Right ventricle myocardium inferior (tissue), 1 donor: Measurements from ENCODE around the gene LPAR6. TPM values are rescaled to one million over a fixed set of nuclear protein-coding genes. Genes with fewer than 3 reads are reported as not detected.
"Not testable (repeated sequence)": the region's sequence is repeated elsewhere in the genome, so short reads cannot be mapped to it uniquely, and the experiment has no call there.

Source experiments
- ATAC-seq: fragments of 200-7000 bp; cut with Tn5 transposase; one replicate; pipeline ENCODE4 v1.9.1; 2020; ENCODE audit warnings: mild to moderate bottlenecking, moderate library complexity
- DNase-seq: peaks from one replicate; pipeline ENCODE4 v3.0.0; 2021; ENCODE audit errors: missing footprints
- intact Hi-C: fragments of 100-400 bp; cut with DNase I; formaldehyde crosslinking; loops from one replicate; pipeline ENCODE4 v1.11.0; 2022
- long read RNA-seq: library from polyadenylated mRNA; unstranded; transcript quantifications from one replicate; pipeline ENCODE4 v2.0.0, GENCODE V29; 2021
- total RNA-seq: library from RNA; stranded (reverse); fragmentation: NEBNext Ultra II Directional; extraction: Animal tissue kit (Norgen Biotek cat#: 25700); gene quantifications from one replicate; pipeline ENCODE4 v1.2.1, GENCODE V29; 2021
- donor health status: DM: no; HTN: yes; CAD: no; lungs with severe emphysema.

Gene LPAR6
- total RNA-seq, result 14.8 TPM
- long read RNA-seq, partial matches to known transcripts, result 8 of 10 reads
- long read RNA-seq, other reads (novel, unspliced or antisense), result 0 of 10 reads

- intact Hi-C loops, result loop anchor here (5.0 kb wide), 1 partner anchor 119 kb away; the partner anchor contains the start of gene RCBTB2
- DNase-seq (no peak), ATAC-seq (peak; percentile 65)
Observed at GRCh38 chr13:48412881-48413351, at the start of gene LPAR6. Gene LPAR6, minus strand, starts transcription at chr13:48413113. Its CDS starts 690 bp downstream, at chr13:48412423.

- ATAC-seq (no peak), DNase-seq (no peak)
- intact Hi-C loops, result no loop called here
Observed at GRCh38 chr13:48457578-48458242, 44.8 kb upstream of the LPAR6 start.

GRCh38 chr13:48456546-48456945, 43.6 kb upstream of the LPAR6 start:
- DNase-seq (no peak), ATAC-seq (no peak)
- intact Hi-C loops, result no loop called here

GRCh38 chr13:48451196-48451595, 38.3 kb upstream of the LPAR6 start:
- ATAC-seq, intact Hi-C loops, DNase-seq: not testable (repeated sequence)

GRCh38 chr13:48449656-48450055, 36.7 kb upstream of the LPAR6 start:
- DNase-seq (no peak), ATAC-seq (no peak)
- intact Hi-C loops, result no loop called here

- intact Hi-C loops, result no loop called here
- no peak for ATAC-seq
Observed at GRCh38 chr13:48448959-48449614, 36.2 kb upstream of the LPAR6 start.

GRCh38 chr13:48448285-48448958, 35.5 kb upstream of the LPAR6 start:
- ATAC-seq, result no peak
- intact Hi-C loops, result no loop called here

More at GRCh38 chr13:48448959-48449614, 36.2 kb upstream of the LPAR6 start:
- DNase-seq, result no peak

GRCh38 chr13:48446464-48446863, 33.6 kb upstream of the LPAR6 start:
- intact Hi-C loops, result no loop called here
- DNase-seq (no peak), ATAC-seq (no peak)

More at GRCh38 chr13:48448285-48448958, 35.5 kb upstream of the LPAR6 start:
- no peak for DNase-seq

GRCh38 chr13:48443442-48444208, 30.7 kb upstream of the LPAR6 start:
- DNase-seq, result no peak
- intact Hi-C loops, result no loop called here
- ATAC-seq, result no peak

- intact Hi-C loops, result no loop called here
- peak; percentile 88 for ATAC-seq
- DNase-seq, result peak; percentile 80
Observed at GRCh38 chr13:48437371-48437770, 24.5 kb upstream of the LPAR6 start.

GRCh38 chr13:48436661-48437288, 23.9 kb upstream of the LPAR6 start:
- intact Hi-C loops, result no loop called here
- peak; percentile 5 for ATAC-seq
- DNase-seq, result no peak

- DNase-seq, result no peak
- intact Hi-C loops, result no loop called here
- ATAC-seq, result no peak
Observed at GRCh38 chr13:48434200-48434599, 21.3 kb upstream of the LPAR6 start.

GRCh38 chr13:48431987-48432615, 19.2 kb upstream of the LPAR6 start:
- ATAC-seq (no peak), DNase-seq (no peak)
- intact Hi-C loops, result no loop called here

GRCh38 chr13:48431431-48431830, 18.5 kb upstream of the LPAR6 start:
- DNase-seq, result no peak

GRCh38 chr13:48429886-48430285, 17.0 kb upstream of the LPAR6 start:
- no peak for DNase-seq
- ATAC-seq, result no peak
- intact Hi-C loops, result no loop called here

More at GRCh38 chr13:48431431-48431830, 18.5 kb upstream of the LPAR6 start:
- intact Hi-C loops, result no loop called here
- no peak for ATAC-seq

GRCh38 chr13:48429036-48429435, 16.1 kb upstream of the LPAR6 start:
- intact Hi-C loops, result no loop called here
- ATAC-seq (no peak), DNase-seq (no peak)

GRCh38 chr13:48426755-48427298, 13.9 kb upstream of the LPAR6 start:
- DNase-seq, intact Hi-C loops: not testable (repeated sequence)

GRCh38 chr13:48426052-48426451, 13.1 kb upstream of the LPAR6 start:
- intact Hi-C loops, result no loop called here
- ATAC-seq (no peak), DNase-seq (no peak)

More at GRCh38 chr13:48426755-48427298, 13.9 kb upstream of the LPAR6 start:
- ATAC-seq, result not testable (repeated sequence)
